ENCODE measurements around the gene HOXA7.

The HOXA7 gene

GRCh38 chr7:27119412-27119911 is 37.0 kb downstream of the HOXA7 start:
- TF ChIP-seq SIN3A (IDR thresholded peaks at IDR 0.05; ENCODE audit: borderline replicate concordance, insufficient read depth, low read length) (no peak), FOXP2 (optimal IDR thresholded peaks at IDR 0.05; ENCODE audit: borderline replicate concordance, extremely low read depth, extremely low read length, insufficient read depth) (no peak), REST (IDR thresholded peaks at IDR 0.05; ENCODE audit: insufficient read depth in 1 of 2, low read depth in 2 of 2, low read length in 2 of 2) (no peak), POLR2AphosphoS5 (IDR thresholded peaks at IDR 0.05; ENCODE audit: low read depth, low read length) (no peak), TAF1 (IDR thresholded peaks at IDR 0.05; ENCODE audit: borderline replicate concordance, insufficient read depth, low read length) (no peak)

- TF ChIP-seq FOXP2 (optimal IDR thresholded peaks at IDR 0.05; ENCODE audit: borderline replicate concordance, extremely low read depth, extremely low read length, insufficient read depth) = no peak
- no peak for TF ChIP-seq REST (IDR thresholded peaks at IDR 0.05; ENCODE audit: insufficient read depth in 1 of 2, low read depth in 2 of 2, low read length in 2 of 2)
- no peak for TF ChIP-seq TAF1 (IDR thresholded peaks at IDR 0.05; ENCODE audit: borderline replicate concordance, insufficient read depth, low read length)
- no peak for TF ChIP-seq POLR2AphosphoS5 (IDR thresholded peaks at IDR 0.05; ENCODE audit: low read depth, low read length)
- TF ChIP-seq SIN3A (IDR thresholded peaks at IDR 0.05; ENCODE audit: borderline replicate concordance, insufficient read depth, low read length) = no peak
These were observed 37.9 kb downstream of the HOXA7 start for GRCh38 chr7:27118580-27118979.

GRCh38 chr7:27117887-27118491 is 38.5 kb downstream of the HOXA7 start:
- TF ChIP-seq TAF1 (IDR thresholded peaks at IDR 0.05; ENCODE audit: borderline replicate concordance, insufficient read depth, low read length) (no peak), REST (IDR thresholded peaks at IDR 0.05; ENCODE audit: insufficient read depth in 1 of 2, low read depth in 2 of 2, low read length in 2 of 2) (no peak), POLR2AphosphoS5 (IDR thresholded peaks at IDR 0.05; ENCODE audit: low read depth, low read length) (no peak), SIN3A (IDR thresholded peaks at IDR 0.05; ENCODE audit: borderline replicate concordance, insufficient read depth, low read length) (no peak), FOXP2 (optimal IDR thresholded peaks at IDR 0.05; ENCODE audit: borderline replicate concordance, extremely low read depth, extremely low read length, insufficient read depth) (no peak)

GRCh38 chr7:27116962-27117886 is 39.3 kb downstream of the HOXA7 start:
- no peak for TF ChIP-seq REST (IDR thresholded peaks at IDR 0.05; ENCODE audit: insufficient read depth in 1 of 2, low read depth in 2 of 2, low read length in 2 of 2)
- no peak for TF ChIP-seq FOXP2 (optimal IDR thresholded peaks at IDR 0.05; ENCODE audit: borderline replicate concordance, extremely low read depth, extremely low read length, insufficient read depth)
- TF ChIP-seq POLR2AphosphoS5 (IDR thresholded peaks at IDR 0.05; ENCODE audit: low read depth, low read length) = no peak
- TF ChIP-seq TAF1 (IDR thresholded peaks at IDR 0.05; ENCODE audit: borderline replicate concordance, insufficient read depth, low read length) = no peak
- TF ChIP-seq SIN3A (IDR thresholded peaks at IDR 0.05; ENCODE audit: borderline replicate concordance, insufficient read depth, low read length) = no peak
